SK-N-SH treated with all-trans-retinoic acid at 6 μM for 48 hours (cell line): ENCODE results near the gene WDR55.

Source experiments
- ATAC-seq: fragments of 200-7000 bp; cut with Tn5 transposase; 3 replicates; pipeline ENCODE4 v1.9.1; 2020; ENCODE audit warnings: mild to moderate bottlenecking, moderate library complexity
- ARNTL ChIP-seq: fragments of 450-650 bp; formaldehyde crosslinking; IDR thresholded peaks from 2 replicates; pipeline ENCODE4 v1.5.0; 2020; ENCODE audit warnings: low read depth, mild to moderate bottlenecking, moderate library complexity, borderline replicate concordance
- CSDC2 ChIP-seq: fragments of 250-450 bp; sonication (Bioruptor Pico); IDR thresholded peaks from 2 replicates; pipeline ENCODE4 v1.5.0; 2020; ENCODE audit warnings: mild to moderate bottlenecking, moderate library complexity
- GLIS3 ChIP-seq: fragments of 250-450 bp; sonication (Bioruptor Pico); IDR thresholded peaks from 2 replicates; pipeline ENCODE4 v1.5.0; 2020; ENCODE audit warnings: mild to moderate bottlenecking, moderate library complexity
- ISL1 ChIP-seq: fragments of 250-450 bp; sonication (Bioruptor Pico); IDR thresholded peaks from 2 replicates; pipeline ENCODE4 v2.1.2; 2022; ENCODE audit warnings: mild to moderate bottlenecking, moderate library complexity
- OSR1 ChIP-seq: fragments of 250-450 bp; sonication (Bioruptor Pico); IDR thresholded peaks from 2 replicates; pipeline ENCODE4 v1.8.0; 2022; ENCODE audit warnings: moderate library complexity, mild to moderate bottlenecking, inconsistent platforms
- PATZ1 ChIP-seq: fragments of 250-450 bp; sonication (Bioruptor Pico); IDR thresholded peaks from 2 replicates; pipeline ENCODE4 v1.8.0; 2020; ENCODE audit warnings: mild to moderate bottlenecking, moderate library complexity, borderline replicate concordance
- POU6F1 ChIP-seq: fragments of 250-450 bp; sonication (Bioruptor Pico); IDR thresholded peaks from 2 replicates; pipeline ENCODE4 v1.8.0; 2021; ENCODE audit warnings: low read depth, mild to moderate bottlenecking, moderate library complexity, borderline replicate concordance
- PPARA ChIP-seq: fragments of 250-450 bp; sonication (Bioruptor Pico); IDR thresholded peaks from 2 replicates; pipeline ENCODE4 v1.5.0; 2020; ENCODE audit warnings: mild to moderate bottlenecking, borderline replicate concordance
- RARB ChIP-seq: fragments of 250-450 bp; sonication (Bioruptor Pico); IDR thresholded peaks from 2 replicates; pipeline ENCODE4 v1.8.0; 2021; ENCODE audit warnings: mild to moderate bottlenecking, moderate library complexity
- SNAI2 ChIP-seq: fragments of 250-450 bp; sonication (Bioruptor Pico); IDR thresholded peaks from 2 replicates; pipeline ENCODE4 v1.5.0; 2020; ENCODE audit warnings: mild to moderate bottlenecking, moderate library complexity
- TSHZ2 ChIP-seq: fragments of 250-450 bp; sonication (Bioruptor Pico); IDR thresholded peaks from 2 replicates; pipeline ENCODE4 v1.5.0; 2020; ENCODE audit warnings: mild to moderate bottlenecking, moderate library complexity
- ZC3H10 ChIP-seq: fragments of 250-450 bp; sonication (Bioruptor Pico); IDR thresholded peaks from 2 replicates; pipeline ENCODE4 v1.5.1; 2021; ENCODE audit warnings: mild to moderate bottlenecking, moderate library complexity
- ZFP3 ChIP-seq: fragments of 250-450 bp; sonication (Bioruptor Pico); IDR thresholded peaks from 2 replicates; pipeline ENCODE4 v1.5.0; 2020; ENCODE audit warnings: mild to moderate bottlenecking, moderate library complexity
- ZNF70 ChIP-seq: fragments of 450-650 bp; formaldehyde crosslinking; IDR thresholded peaks from 2 replicates; pipeline ENCODE4 v1.5.0; 2020; ENCODE audit warnings: mild to moderate bottlenecking, moderate library complexity
- ZNF8 ChIP-seq: fragments of 450-650 bp; formaldehyde crosslinking; IDR thresholded peaks from 2 replicates; pipeline ENCODE4 v1.5.0; 2020; ENCODE audit warnings: mild to moderate bottlenecking, moderate library complexity

The WDR55 gene

DNA sequence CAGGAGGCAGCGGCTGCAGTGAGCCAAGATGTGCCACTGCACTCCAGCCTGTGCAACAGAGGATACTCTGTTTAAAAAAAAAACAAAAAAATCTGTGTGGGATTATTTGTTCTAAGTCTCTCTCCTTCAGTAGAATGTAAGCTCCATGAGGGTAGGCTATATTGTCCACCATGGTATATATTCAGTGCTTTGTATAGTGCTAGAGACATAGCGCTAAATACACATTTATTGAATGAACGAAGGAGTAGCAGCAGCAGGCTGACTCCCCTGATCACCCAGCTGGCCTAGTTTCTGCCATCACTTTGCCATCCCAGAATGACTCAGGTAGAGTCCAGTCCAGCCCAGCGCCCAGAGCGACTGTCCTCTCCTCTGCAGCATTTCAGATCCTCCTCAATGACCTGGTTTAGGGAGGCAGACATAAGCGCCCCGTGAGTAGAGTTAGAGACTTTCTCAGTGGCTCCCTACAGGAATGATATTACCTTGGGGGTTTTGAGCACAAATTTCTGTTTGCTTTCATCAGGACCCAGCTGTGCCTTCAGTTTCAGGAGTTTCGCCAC is 25.8 kb downstream of the WDR55 start:
- ATAC-seq = peak; percentile 3
- TF ChIP-seq ZFP3 = no peak
- TF ChIP-seq ZNF8 (CRISPR knock-in tag) = no peak
- TF ChIP-seq ZNF70 = no peak

GRCh38 chr5:140690941-140691924 is 26.5 kb downstream of the WDR55 start, which contains the start of the genes HARS1 and HARS2:
Gene HARS1, minus strand, starts transcription at chr5:140691370. Its CDS starts 66 bp downstream, at chr5:140691304.
Gene HARS2, plus strand, starts transcription at chr5:140691455. Its CDS starts 194 bp downstream, at chr5:140691649.
- peak; percentile 97 for ATAC-seq
- TF ChIP-seq ARNTL (CRISPR knock-in tag) = no peak
- no peak for TF ChIP-seq GLIS3
- no peak for TF ChIP-seq ZC3H10 (CRISPR knock-in tag)
- TF ChIP-seq TSHZ2 (CRISPR knock-in tag) = no peak
- no peak for TF ChIP-seq SNAI2 (CRISPR knock-in tag)
- no peak for TF ChIP-seq PATZ1 (CRISPR knock-in tag)
- no peak for TF ChIP-seq ZFP3
- no peak for TF ChIP-seq ISL1 (CRISPR knock-in tag)
- TF ChIP-seq OSR1 (CRISPR knock-in tag) = no peak
- no peak for TF ChIP-seq ZNF70
- TF ChIP-seq RARB (CRISPR knock-in tag) = no peak

DNA sequence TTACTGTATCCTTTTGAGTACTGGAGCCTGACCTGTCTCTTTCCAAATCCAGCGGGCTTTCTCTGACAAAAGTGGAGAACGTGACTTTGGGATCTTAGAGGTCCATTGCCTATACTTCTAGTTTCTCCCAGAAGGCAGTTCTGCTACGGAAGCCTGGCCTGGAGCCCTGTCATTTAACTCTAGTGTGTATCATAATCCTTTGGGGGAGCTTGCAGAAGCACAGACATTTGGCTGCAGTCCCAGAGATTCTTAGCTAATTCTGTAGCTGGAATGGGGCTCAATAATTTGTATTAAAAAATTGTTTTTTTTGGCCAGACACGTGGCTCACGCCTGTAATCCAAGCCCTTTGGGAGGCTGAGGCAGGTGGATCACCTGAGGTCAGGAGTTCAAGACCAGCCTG is 29.6 kb downstream of the WDR55 start:
- no peak for TF ChIP-seq PPARA (CRISPR knock-in tag)
- TF ChIP-seq ZFP3 = no peak
- no peak for TF ChIP-seq GLIS3
- no peak for ATAC-seq

GRCh38 chr5:140696891-140697492 is 32.3 kb downstream of the WDR55 start:
- no peak for ATAC-seq
- TF ChIP-seq SNAI2 (CRISPR knock-in tag) (no peak), POU6F1 (CRISPR knock-in tag) (no peak), CSDC2 (CRISPR knock-in tag) (no peak), TSHZ2 (CRISPR knock-in tag) (no peak), RARB (CRISPR knock-in tag) (no peak), ZFP3 (no peak), ZC3H10 (CRISPR knock-in tag) (no peak)
- TF ChIP-seq, all 23 proteins: peak for 0
